Psoas muscle (tissue), 8 donors: Measurements from ENCODE around the gene OSBPL9. TPM values are rescaled to one million over a fixed set of nuclear protein-coding genes. Genes with fewer than 3 reads are reported as not detected.

Experiments
- ATAC-seq, 4 donors: fragments of 200-7000 bp; cut with Tn5 transposase; one replicate each; pipeline ENCODE4 v1.9.1; 2020; ENCODE audit warnings: moderate library complexity in 3 of 4, mild to moderate bottlenecking in 2 of 4
- DNase-seq, 2 donors: peaks; one replicate each; pipeline ENCODE4 v3.0.0-alpha.2; 2020
- H3K27ac ChIP-seq: fragments of 200-600 bp; one replicate; pipeline ENCODE4 v1.8.0; 2022
- H3K27me3 ChIP-seq, 3 donors: fragments of 200-600 bp in 1 of 3; one replicate each; pipeline versions ENCODE4 v1.6.1 to v1.8.0; 2013 to 2022; ENCODE audit warnings: low read length in 2 of 3, mild to moderate bottlenecking in 2 of 3, moderate library complexity in 1 of 3; ENCODE audit not compliant: insufficient read depth in 3 of 3
- H3K36me3 ChIP-seq, 2 donors: fragments of 200-600 bp in 1 of 2; one replicate each; pipeline versions ENCODE4 v1.6.1 to v1.8.0; 2013 to 2022; ENCODE audit warnings: low read depth in 1 of 2, mild to moderate bottlenecking in 1 of 2, moderate library complexity in 1 of 2; ENCODE audit not compliant: insufficient read depth in 1 of 2
- H3K4me1 ChIP-seq: fragments of 200-600 bp; one replicate; pipeline ENCODE4 v1.8.0; 2022
- H3K4me3 ChIP-seq: fragments of 200-600 bp; one replicate; pipeline ENCODE4 v1.8.0; 2022; ENCODE audit warnings: mild to moderate bottlenecking
- H3K9me3 ChIP-seq: fragments of 200-600 bp; one replicate; pipeline ENCODE4 v1.8.0; 2022
- CTCF ChIP-seq: fragments of 200-600 bp; IDR thresholded peaks from one replicate; pipeline ENCODE4 v1.8.0; 2022; ENCODE audit warnings: antibody characterized with exemption
- WGBS, 3 donors: extraction: QIAGEN DNeasy Blood & Tissue Kit; methylation state at CpG; one replicate each; pipeline versions ENCODE4 v1.1.6 to v1.1.7; 2013; 5-methylcytosine and 5-hydroxymethylcytosine counted together
- intact Hi-C, 2 donors: fragments of 100-400 bp; cut with DNase I; formaldehyde crosslinking; loops; one replicate each; pipeline versions ENCODE4 v1.11.0 to v1.14.2; 2022
- polyA plus RNA-seq, 3 donors: library from polyadenylated mRNA; stranded (reverse); fragments of 200-250 nt; gene quantifications; one replicate each; pipeline ENCODE4 v1.2.3, GENCODE V29; 2013
- total RNA-seq, 4 donors: library from RNA; stranded (reverse); fragmentation: NEBNext Ultra II Directional in 2 of 4; extraction: Animal tissue kit (Norgen Biotek cat#: 25700) in 2 of 4; gene quantifications; one replicate each; pipeline versions ENCODE4 v1.2.1 to v1.2.4, GENCODE V29; 2021 to 2023
- donor health status: healthy with polysubstance abuse.
- donor health status: DM: no; HTN: no; CAD: no; lungs with moderate emphysema.
- donor health status: Bipolar disorder and iron deficiency.
- donor health status: healthy.
- donor health status: DM: yes; HTN: yes; CAD: no.
- donor health status: DM: no; HTN: no; CAD: no.
- donor health status: DM: no; HTN: no; CAD: no.
- donor health status: DM: yes; HTN: yes; CAD: no.

OSBPL9 gene
- total and polyA plus RNA-seq, 7 donors = 15.6 to 141 (median 60.6) TPM

DNA sequence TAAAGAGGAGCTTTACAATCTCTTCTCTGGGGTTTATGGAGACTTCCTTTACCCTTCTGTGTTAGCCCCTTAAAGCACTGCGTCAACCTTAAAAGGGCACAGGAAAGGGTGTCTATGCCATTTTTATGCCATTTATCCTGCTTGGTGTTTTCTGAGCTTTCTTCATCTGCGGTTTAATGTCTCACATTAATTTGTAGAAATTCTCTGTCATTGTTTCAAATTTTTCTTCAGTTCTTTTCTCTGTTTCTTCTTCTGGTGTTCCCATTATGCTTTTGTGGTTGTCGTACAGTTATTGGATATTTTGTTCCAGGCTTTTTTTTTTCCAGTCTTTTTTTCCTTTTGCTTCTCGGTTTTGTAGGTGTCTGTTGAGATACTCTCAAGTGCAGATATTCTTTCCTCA lies 107.9 kb downstream of the OSBPL9 start:
- Histone ChIP-seq H3K4me1 (peaks cover 41% of the 10 kb centered on the region), H3K4me3 (no peak overlapping the region), H3K27me3 (no peaks in the 10 kb centered on the region), H3K27ac (no peak overlapping the region), H3K36me3 (peaks cover 0 to 7% of the 10 kb centered on the region in 2 donors), H3K9me3 (no peaks in the 10 kb centered on the region)
- 97 to 98% (median 97%) methylated on average over 4 of the region's 4 CpGs for WGBS, 3 donors
- no peak for TF ChIP-seq CTCF
- ATAC-seq = no peak
- DNase-seq = no peak
- intact Hi-C loops = no loop called here

DNA sequence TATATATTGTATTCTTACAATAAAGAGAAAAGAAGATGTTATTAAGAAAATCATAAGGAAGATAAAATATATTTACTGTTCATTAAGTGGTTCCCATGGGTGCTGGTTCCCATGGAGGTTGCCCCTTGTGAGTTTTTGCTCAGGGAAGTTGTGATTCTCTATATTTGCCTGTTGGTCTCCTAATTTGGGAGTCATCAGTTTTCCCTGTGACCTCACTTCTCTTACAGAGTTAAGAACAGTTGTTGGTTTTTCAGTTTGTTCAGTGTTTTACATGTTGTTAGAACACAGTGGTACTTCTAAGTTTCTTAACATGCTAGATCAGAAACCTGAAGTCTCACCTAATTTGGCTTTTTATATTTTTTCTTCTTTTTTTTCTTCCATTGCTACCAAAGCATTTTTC lies 109.2 kb downstream of the OSBPL9 start:
- H3K27ac ChIP-seq = peak overlapping the region; percentile 34
- ATAC-seq = no peak
- TF ChIP-seq CTCF = no peak
- H3K4me1 ChIP-seq = peaks cover 50% of the 10 kb centered on the region
- no peak overlapping the region for H3K4me3 ChIP-seq
- no peaks in the 10 kb centered on the region for H3K36me3 ChIP-seq
- DNase-seq = no peak
- intact Hi-C loops = no loop called here
- no peaks in the 10 kb centered on the region for H3K27me3 ChIP-seq
- H3K9me3 ChIP-seq = no peaks in the 10 kb centered on the region

GRCh38 chr1:51726544-51727225 lies 109.8 kb downstream of the OSBPL9 start:
- H3K4me3 ChIP-seq = no peak overlapping the region
- intact Hi-C loops = no loop called here
- TF ChIP-seq CTCF = no peak
- ATAC-seq (no peak), DNase-seq (no peak)
- H3K9me3 ChIP-seq = no peaks in the 10 kb centered on the region
- 23 to 55% (median 30%) methylated on average over 2 of the region's 2 CpGs for WGBS, 3 donors
- no peaks in the 10 kb centered on the region for H3K36me3 ChIP-seq
- no peaks in the 10 kb centered on the region for H3K27me3 ChIP-seq
- H3K4me1 ChIP-seq = peaks cover 51% of the 10 kb centered on the region
- H3K27ac ChIP-seq = peak overlapping the region; percentile 34

DNA sequence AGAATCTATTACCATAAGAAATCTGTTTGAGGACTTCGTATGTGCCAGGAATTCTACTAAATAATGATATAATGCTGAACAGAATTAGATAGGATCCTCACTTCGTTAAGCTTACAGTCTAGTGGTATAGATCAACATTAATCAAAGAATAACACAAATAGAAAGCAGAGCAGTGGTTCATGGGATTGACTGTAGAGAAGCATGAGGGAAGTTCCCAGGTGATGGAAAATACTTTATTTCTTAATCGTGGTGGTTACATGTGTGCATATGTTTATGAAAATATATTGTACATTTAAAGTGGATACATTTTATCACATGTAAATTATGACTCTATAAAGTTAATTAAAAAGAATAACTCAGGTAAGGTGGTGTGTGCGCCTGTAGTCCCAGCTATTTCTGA lies 110.5 kb downstream of the OSBPL9 start:
- Histone ChIP-seq H3K27ac (peak overlapping the region; percentile 19), H3K4me3 (no peak overlapping the region), H3K36me3 (no peaks in the 10 kb centered on the region), H3K27me3 (no peaks in the 10 kb centered on the region), H3K4me1 (peaks cover 57% of the 10 kb centered on the region), H3K9me3 (no peaks in the 10 kb centered on the region)
- TF ChIP-seq CTCF = no peak
- intact Hi-C loops = no loop called here
- no peak for ATAC-seq
- no peak for DNase-seq
- WGBS, 3 donors = 93 to 95% (median 94%) methylated on average over 4 of the region's 4 CpGs

DNA sequence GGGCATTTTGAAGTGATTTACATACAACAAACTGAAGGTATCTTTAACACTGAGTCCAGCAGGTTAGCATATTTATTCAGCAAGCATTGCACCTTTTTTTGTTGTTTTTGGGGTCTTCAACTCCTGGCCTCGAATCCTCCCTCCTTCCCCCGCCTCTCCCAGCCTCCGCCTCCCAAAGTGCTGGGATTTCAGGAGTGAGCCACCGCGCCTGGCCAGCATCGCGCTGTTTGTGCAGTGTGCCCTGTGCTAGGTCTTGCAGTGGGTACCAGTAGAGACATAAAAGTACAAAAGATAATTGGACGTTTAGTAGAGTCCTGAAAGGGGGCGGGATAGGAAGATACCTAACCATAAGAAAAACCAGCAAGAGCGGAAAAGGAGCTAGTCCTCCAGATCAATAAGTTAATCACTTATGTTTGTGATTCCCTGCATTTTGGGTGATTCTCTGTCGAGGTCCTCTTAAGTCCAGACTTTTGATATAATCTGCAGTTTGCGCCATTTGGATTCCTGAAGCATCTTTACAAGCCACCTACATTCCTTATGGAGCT lies 111.8 kb downstream of the OSBPL9 start:
- H3K4me1 ChIP-seq = peaks cover 70% of the 10 kb centered on the region
- peak overlapping the region; percentile 79 for H3K27ac ChIP-seq
- DNase-seq = no peak
- intact Hi-C loops = no loop called here
- no peaks in the 10 kb centered on the region for H3K36me3 ChIP-seq
- 68 to 74% (median 71%) methylated on average over 12 of the region's 12 CpGs for WGBS, 3 donors
- no peaks in the 10 kb centered on the region for H3K9me3 ChIP-seq
- ATAC-seq = no peak
- no peaks in the 10 kb centered on the region for H3K27me3 ChIP-seq
- TF ChIP-seq CTCF = no peak
- H3K4me3 ChIP-seq = peak overlapping the region; percentile 66
